Activated T-helper 2 cell treated with anti-CD3 and anti-CD28 coated beads, Interferon-gamma antibody, Interleukin-2, Interleukin-4, amounts not matched to agents 10 μg/mL and 5 μg/mL and 100 μg/mL, durations not matched to agents 14 hours and 24 hours and 36 hours (primary cell): ENCODE results near the gene UQCRHL. TPM values are rescaled to one million over a fixed set of nuclear protein-coding genes. Genes with fewer than 3 reads are reported as not detected.
"Not testable (repeated sequence)": the region's sequence is repeated elsewhere in the genome, so short reads cannot be mapped to it uniquely, and the experiment has no call there.

Experiments used
- DNase-seq: peaks from one replicate; pipeline ENCODE4 v3.0.0; 2021; ENCODE audit warnings: low spot score
- H3K27ac Mint-ChIP-seq: one replicate; pipeline ENCODE4 v1.8.0; 2021; ENCODE audit warnings: mixed read lengths
- H3K27me3 Mint-ChIP-seq: one replicate; pipeline ENCODE4 v1.8.0; 2021; ENCODE audit warnings: low read depth, mixed read lengths
- H3K36me3 Mint-ChIP-seq: one replicate; pipeline ENCODE4 v1.8.0; 2021; ENCODE audit warnings: low read depth, mixed read lengths
- H3K4me1 Mint-ChIP-seq: one replicate; pipeline ENCODE4 v1.8.0; 2021; ENCODE audit warnings: low read depth, mixed read lengths
- H3K4me3 Mint-ChIP-seq: one replicate; pipeline ENCODE4 v1.8.0; 2021; ENCODE audit warnings: low read depth, mild to moderate bottlenecking, moderate library complexity, mixed read lengths
- H3K9me3 Mint-ChIP-seq: one replicate; pipeline ENCODE4 v1.8.0; 2021; ENCODE audit warnings: mixed read lengths
- intact Hi-C: fragments of 100-400 bp; cut with micrococcal nuclease; formaldehyde crosslinking; loops from one replicate; pipeline ENCODE4 v1.15.1; 2023
- total RNA-seq: library from RNA; stranded (reverse); gene quantifications from 2 replicates; pipeline ENCODE4 v1.2.3, GENCODE V29; 2022

The UQCRHL gene
- 1.5 and 1.6 TPM in 2 replicates for total RNA-seq

DNA sequence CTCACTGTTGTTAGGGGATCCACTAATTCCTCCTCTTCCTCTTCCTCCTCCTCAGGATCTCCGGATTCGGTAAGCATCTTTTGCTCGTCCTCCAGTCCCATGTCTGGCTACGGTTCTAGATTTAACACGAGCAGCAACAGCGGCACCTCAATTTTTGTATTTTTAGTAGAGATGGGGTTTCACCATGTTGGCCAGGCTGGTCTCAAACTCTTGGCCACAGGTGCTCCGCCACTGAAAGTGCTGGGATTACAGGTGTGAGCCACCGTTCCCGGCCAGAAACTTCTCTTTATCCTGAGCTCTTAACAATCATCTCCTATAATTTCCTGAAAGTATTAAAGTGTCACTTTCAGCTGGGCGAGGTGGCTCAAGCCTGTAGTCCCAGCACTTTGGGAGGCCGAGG lies at the start of gene UQCRHL:
UQCRHL (minus strand) TSS at position 101 of the 400 bp plus-strand sequence; CDS start at position 101, 0 bp downstream.
- intact Hi-C loops, H3K4me3 Mint-ChIP-seq, H3K9me3 Mint-ChIP-seq, H3K4me1 Mint-ChIP-seq, H3K36me3 Mint-ChIP-seq, H3K27me3 Mint-ChIP-seq, DNase-seq, H3K27ac Mint-ChIP-seq: not testable (repeated sequence)

GRCh38 chr1:15856888-15857287 lies 49.4 kb upstream of the UQCRHL start:
- no peaks in the 10 kb centered on the region for H3K9me3 Mint-ChIP-seq
- H3K4me3 Mint-ChIP-seq = no peak overlapping the region
- no peaks in the 10 kb centered on the region for H3K27me3 Mint-ChIP-seq
- peaks cover 13% of the 10 kb centered on the region for H3K4me1 Mint-ChIP-seq
- no peak overlapping the region for H3K27ac Mint-ChIP-seq
- intact Hi-C loops = no loop called here
- H3K36me3 Mint-ChIP-seq = peaks cover 16% of the 10 kb centered on the region
- no peak for DNase-seq

GRCh38 chr1:15852828-15853302 lies 45.4 kb upstream of the UQCRHL start:
- H3K27ac Mint-ChIP-seq = no peak overlapping the region
- H3K36me3 Mint-ChIP-seq = peaks cover 32% of the 10 kb centered on the region
- no peaks in the 10 kb centered on the region for H3K9me3 Mint-ChIP-seq
- H3K27me3 Mint-ChIP-seq = no peaks in the 10 kb centered on the region
- intact Hi-C loops = no loop called here
- no peak overlapping the region for H3K4me3 Mint-ChIP-seq
- no peak for DNase-seq
- H3K4me1 Mint-ChIP-seq = peaks cover 34% of the 10 kb centered on the region

GRCh38 chr1:15852036-15852827 lies 44.8 kb upstream of the UQCRHL start:
- intact Hi-C loops = no loop called here
- Mint-ChIP-seq H3K36me3 (peaks cover 32% of the 10 kb centered on the region), H3K27ac (no peak overlapping the region), H3K4me3 (no peak overlapping the region), H3K27me3 (no peaks in the 10 kb centered on the region), H3K4me1 (peaks cover 34% of the 10 kb centered on the region), H3K9me3 (no peaks in the 10 kb centered on the region)
- no peak for DNase-seq

DNA sequence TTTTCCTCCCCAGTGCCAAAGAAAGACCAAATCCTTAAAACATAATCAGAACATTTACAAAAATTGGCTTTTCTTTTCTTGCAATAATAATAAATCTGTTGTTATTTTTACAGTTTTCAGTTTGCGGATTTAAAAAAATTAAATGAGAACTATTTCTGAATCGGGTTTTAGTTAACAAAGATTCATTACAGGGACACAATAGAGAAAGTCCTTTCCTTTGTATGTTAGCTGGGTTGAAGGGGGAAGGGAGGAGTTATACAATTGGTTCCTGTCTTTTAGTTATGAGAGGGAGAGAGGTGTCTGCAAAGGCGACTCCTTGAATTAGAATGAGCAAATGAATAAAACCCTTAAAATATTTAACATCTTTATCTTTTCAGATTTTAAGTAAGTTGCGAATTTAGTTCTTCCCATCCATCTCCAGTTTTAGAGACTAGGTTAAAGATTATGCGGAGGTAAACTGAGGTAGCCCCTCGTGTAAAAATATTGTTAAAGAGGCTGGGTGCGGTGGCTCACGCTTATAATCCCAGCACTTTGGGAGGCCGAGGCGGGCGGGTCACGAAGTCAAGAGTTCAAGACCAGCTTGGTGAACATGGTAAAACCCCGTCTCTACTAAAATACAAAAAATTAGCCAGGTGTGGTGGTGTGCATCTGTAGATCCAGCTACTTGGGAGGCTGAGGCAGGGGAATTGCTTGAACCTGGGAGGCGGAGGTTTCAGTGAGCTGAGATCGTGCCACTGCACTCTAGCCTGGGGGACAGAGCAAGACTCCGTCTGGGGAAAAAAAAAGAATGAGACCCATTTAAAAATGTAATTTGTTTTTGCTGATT lies 44.0 kb upstream of the UQCRHL start:
- Mint-ChIP-seq H3K9me3 (no peaks in the 10 kb centered on the region), H3K4me1 (peaks cover 35% of the 10 kb centered on the region), H3K27ac (no peak overlapping the region), H3K4me3 (peak overlapping the region; percentile 13), H3K36me3 (peaks cover 29% of the 10 kb centered on the region), H3K27me3 (no peaks in the 10 kb centered on the region)
- no peak for DNase-seq
- intact Hi-C loops = loop anchor here (2.0 kb wide), 1 partner anchor 67 kb away; no protein-coding TSS in a partner anchor

DNA sequence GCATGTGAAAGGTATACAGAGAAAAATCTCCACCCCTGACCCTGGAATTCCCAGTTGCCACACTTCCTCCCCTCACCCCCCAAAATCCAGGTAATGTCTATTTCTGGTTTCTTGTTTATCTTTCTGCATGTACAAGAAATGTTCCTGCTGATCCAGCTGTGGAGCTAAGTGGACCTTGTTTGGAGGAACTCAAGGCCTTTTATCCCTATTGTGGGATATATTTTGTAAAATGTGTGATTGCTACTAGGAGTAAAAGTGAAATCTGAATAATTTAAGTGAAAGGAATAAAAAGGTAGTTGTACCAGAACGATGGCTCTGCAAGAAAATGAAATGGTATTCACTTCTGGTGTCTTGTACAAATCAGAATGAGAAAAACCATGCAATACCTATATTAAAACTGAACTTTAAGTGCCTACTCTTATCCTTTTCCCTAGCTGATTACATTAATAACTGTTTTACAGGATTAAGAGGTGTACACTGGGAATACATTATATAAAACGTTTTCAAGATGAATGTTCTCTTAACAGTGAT lies 43.1 kb upstream of the UQCRHL start:
- no peaks in the 10 kb centered on the region for H3K27me3 Mint-ChIP-seq
- H3K4me3 Mint-ChIP-seq = peak overlapping the region; percentile 66
- peaks cover 40% of the 10 kb centered on the region for H3K4me1 Mint-ChIP-seq
- intact Hi-C loops = loop anchor here (2.0 kb wide), 1 partner anchor 68 kb away; no protein-coding TSS in a partner anchor
- no peaks in the 10 kb centered on the region for H3K9me3 Mint-ChIP-seq
- no peak for DNase-seq
- no peak overlapping the region for H3K27ac Mint-ChIP-seq
- peaks cover 29% of the 10 kb centered on the region for H3K36me3 Mint-ChIP-seq

DNA sequence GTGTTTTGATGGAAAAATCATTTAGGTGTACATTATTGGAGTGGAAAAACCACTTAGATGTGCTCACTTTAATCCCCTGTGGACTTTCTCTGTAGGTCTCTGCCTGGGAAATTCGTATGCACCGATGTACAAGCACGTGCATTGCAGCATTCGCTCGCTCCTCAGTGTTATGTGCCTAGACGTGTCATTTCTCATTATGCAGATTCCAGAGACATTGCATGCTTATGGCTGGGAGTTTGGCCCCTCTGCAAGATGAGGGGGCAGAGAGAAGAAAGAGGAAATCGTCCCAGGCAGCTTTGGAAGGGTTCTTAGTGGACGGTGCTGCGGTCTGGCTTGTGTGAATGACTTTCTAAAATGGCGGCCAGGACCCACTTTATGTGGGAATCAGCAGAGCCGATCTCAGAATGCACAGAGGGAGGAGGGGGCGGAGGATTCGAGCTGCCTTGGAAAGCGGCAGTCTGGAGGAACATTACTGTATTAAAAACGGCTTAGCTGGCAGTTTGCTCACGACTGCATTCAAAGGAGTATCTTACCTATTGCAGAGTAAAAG lies 42.4 kb upstream of the UQCRHL start:
- Mint-ChIP-seq H3K4me1 (peaks cover 47% of the 10 kb centered on the region), H3K27ac (peak overlapping the region; percentile 86), H3K36me3 (peaks cover 29% of the 10 kb centered on the region), H3K27me3 (no peaks in the 10 kb centered on the region), H3K4me3 (peak overlapping the region; percentile 99), H3K9me3 (no peaks in the 10 kb centered on the region)
- DNase-seq = no peak
- intact Hi-C loops = loop anchor here (2.0 to 5.0 kb wide), 2 partner anchors 69 to 127 kb away; partner anchors contain the start of gene ZBTB17

DNA sequence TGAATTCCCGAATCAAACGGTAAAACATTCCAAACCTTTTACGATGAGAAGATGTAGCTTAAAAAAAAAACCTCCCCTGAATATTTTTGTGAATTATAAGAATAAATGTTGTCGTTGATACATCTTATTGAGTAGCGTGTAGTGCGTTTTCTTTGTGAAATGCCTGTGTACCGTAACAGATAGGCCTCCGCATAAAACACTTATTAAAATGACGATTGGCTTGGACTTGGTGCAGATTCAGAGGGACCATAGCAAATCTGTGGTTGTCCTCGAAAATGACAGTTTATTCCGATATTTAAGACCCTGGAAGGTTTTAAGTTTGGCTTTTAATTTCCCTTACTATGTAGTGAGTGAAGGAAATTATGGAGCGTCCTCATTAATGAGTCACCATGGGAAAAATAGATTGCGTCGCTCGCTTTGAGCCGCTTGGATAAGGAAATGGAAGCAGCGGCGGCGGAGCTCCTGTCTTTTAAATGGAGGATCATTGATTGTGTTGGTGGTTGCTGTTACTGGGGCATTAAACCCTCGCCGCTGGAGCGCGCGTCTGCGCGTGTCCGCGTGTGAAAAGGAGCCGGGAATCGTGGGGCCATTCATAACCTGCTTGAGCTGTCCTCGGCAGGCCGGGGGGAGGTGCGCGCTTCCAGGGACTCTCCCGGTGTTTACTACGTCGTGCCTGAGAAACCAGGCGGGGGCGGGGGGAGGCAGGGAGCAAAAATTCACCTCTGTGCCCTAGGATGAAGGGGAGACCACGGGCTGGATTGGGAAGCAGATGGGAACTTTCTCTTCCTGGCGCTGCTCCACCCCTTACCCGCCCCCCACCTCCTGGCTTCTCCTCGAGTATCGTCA lies 41.7 kb upstream of the UQCRHL start:
- H3K27ac Mint-ChIP-seq = peak overlapping the region; percentile 86
- H3K27me3 Mint-ChIP-seq = no peaks in the 10 kb centered on the region
- intact Hi-C loops = loop anchor here (5.0 kb wide), 1 partner anchor 128 kb away; the partner anchor contains the start of gene ZBTB17
- peak overlapping the region; percentile 99 for H3K4me3 Mint-ChIP-seq
- DNase-seq = peak; percentile 47
- peaks cover 46% of the 10 kb centered on the region for H3K4me1 Mint-ChIP-seq
- H3K9me3 Mint-ChIP-seq = no peaks in the 10 kb centered on the region
- H3K36me3 Mint-ChIP-seq = peaks cover 26% of the 10 kb centered on the region

DNA sequence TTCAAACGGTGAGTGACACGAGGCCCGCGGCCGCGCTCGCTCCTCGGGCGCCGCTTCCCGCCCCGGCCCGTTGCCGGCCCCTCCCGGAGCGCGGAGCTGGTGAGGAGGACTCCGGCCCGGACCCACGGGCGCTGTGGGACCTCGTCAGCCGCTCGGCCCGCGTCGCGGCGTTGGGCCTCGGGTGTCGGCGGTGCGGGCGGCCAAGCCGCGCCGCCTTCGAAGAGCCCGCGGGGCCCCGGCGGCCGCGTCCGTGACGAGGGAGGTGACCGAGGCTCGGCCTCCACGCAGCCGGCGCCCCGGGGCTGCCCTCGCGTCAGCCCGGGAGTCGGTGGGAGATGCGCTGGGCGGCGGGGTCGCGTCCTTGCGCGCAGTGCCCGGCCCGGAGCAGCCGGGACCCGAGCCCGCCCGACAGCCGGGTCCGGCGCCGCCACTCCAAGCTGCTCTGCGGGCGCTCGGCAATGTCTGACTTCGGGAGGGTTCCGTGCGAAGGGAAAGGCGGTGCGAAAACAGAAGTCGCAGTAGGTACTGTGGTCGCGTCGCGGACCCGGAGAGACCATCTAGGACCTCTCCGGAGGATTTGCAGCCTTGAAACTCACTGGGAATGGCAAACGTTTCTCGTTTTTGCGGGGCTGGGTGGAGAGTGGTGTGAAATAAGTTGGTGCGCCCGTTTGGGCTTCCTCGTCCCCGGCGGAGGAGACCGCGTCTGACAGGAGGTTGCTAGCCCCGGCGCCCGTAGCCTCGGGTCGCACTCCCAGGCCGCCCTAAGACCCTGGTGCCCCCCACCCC lies 40.9 kb upstream of the UQCRHL start:
- intact Hi-C loops = loop anchor here (5.0 kb wide), 1 partner anchor 129 kb away; the partner anchor contains the start of gene ZBTB17
- DNase-seq = peak; percentile 50
- peak overlapping the region; percentile 99 for H3K4me3 Mint-ChIP-seq
- H3K9me3 Mint-ChIP-seq = no peaks in the 10 kb centered on the region
- H3K27ac Mint-ChIP-seq = peak overlapping the region; percentile 86
- peaks cover 48% of the 10 kb centered on the region for H3K4me1 Mint-ChIP-seq
- no peaks in the 10 kb centered on the region for H3K27me3 Mint-ChIP-seq
- H3K36me3 Mint-ChIP-seq = peaks cover 26% of the 10 kb centered on the region

DNA sequence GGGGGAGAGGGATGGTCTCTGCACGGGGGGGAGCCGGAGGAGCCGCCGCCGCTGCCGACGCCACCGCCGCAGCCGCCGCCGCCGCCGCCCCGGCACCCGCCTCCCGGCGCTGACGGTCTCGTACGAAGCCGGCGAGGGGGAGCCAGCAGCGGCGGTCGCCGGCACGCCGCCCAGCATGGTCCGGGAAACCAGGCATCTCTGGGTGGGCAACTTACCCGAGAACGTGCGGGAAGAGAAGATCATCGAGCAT lies 40.4 kb upstream of the UQCRHL start:
- DNase-seq = no peak
- Mint-ChIP-seq H3K27ac (peak overlapping the region; percentile 73), H3K27me3 (no peaks in the 10 kb centered on the region), H3K4me3 (peak overlapping the region; percentile 76), H3K9me3 (no peaks in the 10 kb centered on the region), H3K36me3 (peaks cover 26% of the 10 kb centered on the region), H3K4me1 (peaks cover 48% of the 10 kb centered on the region)
- intact Hi-C loops = loop anchor here (1.0 to 5.0 kb wide), 2 partner anchors 13 to 129 kb away; partner anchors contain the start of gene ZBTB17

GRCh38 chr1:15847100-15847892 lies 39.8 kb upstream of the UQCRHL start, which contains the start of gene SPEN:
TSS of gene SPEN (plus strand) at chr1:15847707. CDS start at chr1:15848068, 361 bp downstream.
- H3K4me3 Mint-ChIP-seq = peak within 1 kb of the TSS; percentile 99
- DNase-seq = peak; percentile 98
- intact Hi-C loops = loop anchor here (1.0 to 5.0 kb wide), 2 partner anchors 12 to 130 kb away; partner anchors contain the start of gene ZBTB17
- peaks cover 22% of the 10 kb centered on the region for H3K36me3 Mint-ChIP-seq
- peaks cover 46% of the 10 kb centered on the region for H3K4me1 Mint-ChIP-seq
- no peaks in the 10 kb centered on the region for H3K27me3 Mint-ChIP-seq
- peak within 1 kb of the TSS; percentile 92 for H3K27ac Mint-ChIP-seq
- H3K9me3 Mint-ChIP-seq = no peaks in the 10 kb centered on the region
